AG04449 (cell line): ENCODE data around the gene TTLL11.

Experiments used
- CTCF ChIA-PET: fragments of 350-600 bp; formaldehyde crosslinking; extraction: SDS; loops from one replicate; lab custom pipeline; 2021; ENCODE audit warnings: antibody characterized with exemption; lab: Yijun Ruan, JAX
- POLR2A ChIA-PET: fragments of 400-600, 350-600 bp; formaldehyde crosslinking; extraction: SDS; loops from one replicate; lab custom pipeline; 2020; ENCODE audit warnings: antibody characterized with exemption, inconsistent platforms; lab: Yijun Ruan, JAX
- DNase-seq: peaks from one replicate; pipeline ENCODE4 v3.0.0-alpha.2; 2010; ENCODE audit warnings: low read depth, low spot score
- H3K4me3 ChIP-seq: 2 replicates; pipeline ENCODE4 v1.5.1; 2011; ENCODE audit warnings: low read depth, mild to moderate bottlenecking, control low read depth, low read length
- CTCF ChIP-seq: IDR thresholded peaks from one replicate; pipeline ENCODE4 v1.5.1; 2011; ENCODE audit warnings: mild to moderate bottlenecking, moderate library complexity, low read length, control low read depth, inconsistent platforms; ENCODE audit not compliant: insufficient read depth; ENCODE audit errors: missing control alignments

The TTLL11 gene

GRCh38 chr9:121818841-121819427, 274.2 kb downstream of the TTLL11 start:
- CTCF ChIA-PET: no interaction called here
- no peak overlapping the region for H3K4me3 ChIP-seq
- POLR2A ChIA-PET: no interaction called here
- TF ChIP-seq CTCF: no peak
- no peak for DNase-seq

GRCh38 chr9:121818016-121818661, 275.0 kb downstream of the TTLL11 start:
- no peak for DNase-seq
- TF ChIP-seq CTCF: no peak

GRCh38 chr9:121817476-121817875, 275.6 kb downstream of the TTLL11 start:
- ChIA-PET CTCF (no interaction called here), POLR2A (no interaction called here)
- DNase-seq: no peak
- no peak for TF ChIP-seq CTCF
- H3K4me3 ChIP-seq: no peak overlapping the region

More at GRCh38 chr9:121818016-121818661, 275.0 kb downstream of the TTLL11 start:
- ChIA-PET CTCF (no interaction called here), POLR2A (no interaction called here)
- H3K4me3 ChIP-seq: no peak overlapping the region

GRCh38 chr9:121816845-121817450, 276.2 kb downstream of the TTLL11 start:
- POLR2A ChIA-PET: no interaction called here
- no peak for TF ChIP-seq CTCF
- DNase-seq: no peak
- CTCF ChIA-PET: interaction anchor here (1.2 kb wide), 1 partner anchor 136 kb away, joined by 3 read pairs; no protein-coding TSS in a partner anchor
- H3K4me3 ChIP-seq: no peak overlapping the region

GRCh38 chr9:121816449-121816817, 276.7 kb downstream of the TTLL11 start:
- no peak for DNase-seq
- POLR2A ChIA-PET: no interaction called here
- TF ChIP-seq CTCF: no peak
- CTCF ChIA-PET: interaction anchor here (1.2 kb wide), 1 partner anchor 137 kb away, joined by 3 read pairs; no protein-coding TSS in a partner anchor
- no peak overlapping the region for H3K4me3 ChIP-seq
